ENCODE data around the gene IL17F.

The IL17F gene

DNA sequence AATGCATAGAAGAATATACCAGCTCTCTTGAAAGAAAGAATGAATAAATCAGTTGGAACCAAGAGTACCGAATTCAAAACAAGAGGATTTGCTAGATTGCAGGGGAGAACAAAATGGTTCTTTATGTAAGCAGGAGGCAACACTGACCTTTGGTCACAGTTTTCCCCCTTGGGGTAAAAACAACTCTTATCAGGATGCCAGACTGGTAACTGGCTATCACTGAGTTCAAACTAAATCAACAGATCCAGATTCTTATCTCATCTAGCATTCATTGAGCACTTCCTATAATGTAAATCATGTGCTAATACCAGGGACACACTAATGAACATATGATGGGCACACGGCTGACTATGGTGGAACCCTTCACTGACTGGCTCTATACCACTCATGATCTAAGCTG lies 4.8 kb upstream of the IL17F start:
- Histone ChIP-seq H3K4me3 (ENCODE audit: insufficient read length, low read depth) (no peak overlapping the region), H3K27me3 (ENCODE audit: insufficient read depth, insufficient read length) (no peaks in the 10 kb centered on the region), H3K9ac (ENCODE audit: insufficient read length, low read depth) (no peak overlapping the region), H3K36me3 (ENCODE audit: insufficient read depth, insufficient read length, low read length) (no peaks in the 10 kb centered on the region), H3K9me3 (ENCODE audit: insufficient read depth, low read length) (no peaks in the 10 kb centered on the region), H3K4me1 (ENCODE audit: insufficient read depth, insufficient read length) (no peaks in the 10 kb centered on the region)
- no peak for DNase-seq (ENCODE audit: low read depth, low spot score)
- no peak for TF ChIP-seq ZNF274 (IDR thresholded peaks at IDR 0.05; ENCODE audit: low read depth, low read length)
- TF ChIP-seq SUZ12 (IDR thresholded peaks at IDR 0.05; ENCODE audit: extremely low read depth, insufficient read depth, insufficient read length), result no peak
- TF ChIP-seq YY1 (IDR thresholded peaks at IDR 0.05; ENCODE audit: insufficient read depth, insufficient read length), result no peak

DNA sequence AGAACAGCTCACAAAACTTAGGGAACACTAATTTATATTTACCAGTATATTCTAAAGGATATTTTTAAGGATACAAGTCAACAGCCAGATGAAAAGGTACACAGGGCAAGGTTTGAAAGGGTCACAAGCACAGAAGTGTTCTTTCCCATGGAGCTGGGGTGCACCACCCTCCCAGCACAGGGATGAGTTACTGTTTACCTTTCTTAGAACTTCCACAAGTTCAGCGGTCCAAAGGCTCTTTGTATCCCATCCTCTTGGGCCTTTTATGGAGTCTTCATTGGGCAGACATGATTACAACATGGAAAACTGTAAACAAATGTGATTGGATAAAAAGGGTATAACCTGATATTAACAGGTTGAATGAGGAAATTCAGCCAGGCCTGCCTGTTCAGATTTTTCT lies 1.1 kb upstream of the IL17F start:
- no peak overlapping the region for H3K4me3 ChIP-seq (ENCODE audit: insufficient read length, low read depth)
- no peaks in the 10 kb centered on the region for H3K36me3 ChIP-seq (ENCODE audit: insufficient read depth, insufficient read length, low read length)
- DNase-seq (ENCODE audit: low read depth, low spot score), result no peak
- no peaks in the 10 kb centered on the region for H3K9me3 ChIP-seq (ENCODE audit: insufficient read depth, low read length)
- H3K9ac ChIP-seq (ENCODE audit: insufficient read length, low read depth), result no peak overlapping the region
- H3K27me3 ChIP-seq (ENCODE audit: insufficient read depth, insufficient read length), result no peaks in the 10 kb centered on the region
- H3K4me1 ChIP-seq (ENCODE audit: insufficient read depth, insufficient read length), result no peaks in the 10 kb centered on the region
- TF ChIP-seq YY1 (IDR thresholded peaks at IDR 0.05; ENCODE audit: insufficient read depth, insufficient read length) (no peak), SUZ12 (IDR thresholded peaks at IDR 0.05; ENCODE audit: extremely low read depth, insufficient read depth, insufficient read length) (no peak), ZNF274 (IDR thresholded peaks at IDR 0.05; ENCODE audit: low read depth, low read length) (no peak)

DNA sequence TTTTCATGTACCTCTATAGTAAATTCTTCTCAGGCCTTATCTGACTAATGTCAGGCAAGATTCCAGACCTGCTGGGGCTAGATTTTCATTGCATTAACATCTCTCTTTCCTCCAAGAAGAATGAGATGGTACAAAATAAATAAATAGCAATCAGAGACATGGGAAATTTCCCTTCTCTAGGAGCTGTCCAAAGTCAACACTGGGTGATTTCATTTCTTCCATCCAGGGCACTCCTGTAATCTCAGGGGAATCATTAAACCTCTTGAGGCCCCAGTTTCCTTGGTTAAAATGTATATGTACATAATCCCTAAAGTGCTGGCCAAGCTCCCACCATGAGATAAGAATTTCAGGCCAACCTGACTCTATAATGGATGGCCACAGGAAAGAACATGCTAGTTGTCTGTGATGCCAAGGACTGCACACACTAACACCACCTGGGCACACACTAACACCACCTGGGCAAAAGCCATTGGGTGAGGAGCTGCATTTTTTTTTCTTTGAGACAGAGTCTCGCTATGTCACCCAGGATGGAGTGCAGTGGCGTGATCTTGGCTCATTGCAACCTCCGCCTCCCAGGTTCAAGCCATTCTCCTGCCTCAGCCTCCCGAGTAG lies 912 bp downstream of the IL17F start:
- H3K36me3 ChIP-seq (ENCODE audit: insufficient read depth, insufficient read length, low read length), result no peaks in the 10 kb centered on the region
- TF ChIP-seq ZNF274 (IDR thresholded peaks at IDR 0.05; ENCODE audit: low read depth, low read length), result no peak
- no peak for TF ChIP-seq SUZ12 (IDR thresholded peaks at IDR 0.05; ENCODE audit: extremely low read depth, insufficient read depth, insufficient read length)
- TF ChIP-seq YY1 (IDR thresholded peaks at IDR 0.05; ENCODE audit: insufficient read depth, insufficient read length), result no peak
- no peak for DNase-seq (ENCODE audit: low read depth, low spot score)
- no peaks in the 10 kb centered on the region for H3K27me3 ChIP-seq (ENCODE audit: insufficient read depth, insufficient read length)
- no peaks in the 10 kb centered on the region for H3K4me1 ChIP-seq (ENCODE audit: insufficient read depth, insufficient read length)
- H3K9me3 ChIP-seq (ENCODE audit: insufficient read depth, low read length), result no peaks in the 10 kb centered on the region
- no peak overlapping the region for H3K4me3 ChIP-seq (ENCODE audit: insufficient read length, low read depth)
- no peak overlapping the region for H3K9ac ChIP-seq (ENCODE audit: insufficient read length, low read depth)

DNA sequence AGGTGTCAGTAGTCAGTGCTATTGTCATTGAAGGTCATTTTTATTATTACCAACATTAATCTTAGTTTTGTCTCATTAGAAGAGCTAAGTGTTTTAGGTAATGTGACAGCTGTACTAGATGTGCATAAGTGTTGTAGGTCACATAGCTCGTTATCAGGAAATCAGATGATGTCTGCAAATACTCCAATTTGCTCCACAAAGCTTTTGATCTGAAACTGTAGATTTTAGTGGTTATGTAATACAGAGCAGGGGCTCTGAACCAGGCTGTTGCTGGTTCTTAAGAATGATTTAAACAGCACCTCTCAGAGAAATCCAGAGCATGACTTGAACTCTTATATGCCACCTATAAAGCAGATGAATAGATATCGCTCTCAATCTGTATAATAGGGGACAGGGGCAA lies 2.5 kb downstream of the IL17F start:
- H3K27me3 ChIP-seq (ENCODE audit: insufficient read depth, insufficient read length), result no peaks in the 10 kb centered on the region
- no peaks in the 10 kb centered on the region for H3K9me3 ChIP-seq (ENCODE audit: insufficient read depth, low read length)
- no peak for DNase-seq (ENCODE audit: low read depth, low spot score)
- H3K36me3 ChIP-seq (ENCODE audit: insufficient read depth, insufficient read length, low read length), result no peaks in the 10 kb centered on the region
- H3K9ac ChIP-seq (ENCODE audit: insufficient read length, low read depth), result no peak overlapping the region
- TF ChIP-seq SUZ12 (IDR thresholded peaks at IDR 0.05; ENCODE audit: extremely low read depth, insufficient read depth, insufficient read length), result no peak
- H3K4me1 ChIP-seq (ENCODE audit: insufficient read depth, insufficient read length), result no peaks in the 10 kb centered on the region
- H3K4me3 ChIP-seq (ENCODE audit: insufficient read length, low read depth), result no peak overlapping the region

DNA sequence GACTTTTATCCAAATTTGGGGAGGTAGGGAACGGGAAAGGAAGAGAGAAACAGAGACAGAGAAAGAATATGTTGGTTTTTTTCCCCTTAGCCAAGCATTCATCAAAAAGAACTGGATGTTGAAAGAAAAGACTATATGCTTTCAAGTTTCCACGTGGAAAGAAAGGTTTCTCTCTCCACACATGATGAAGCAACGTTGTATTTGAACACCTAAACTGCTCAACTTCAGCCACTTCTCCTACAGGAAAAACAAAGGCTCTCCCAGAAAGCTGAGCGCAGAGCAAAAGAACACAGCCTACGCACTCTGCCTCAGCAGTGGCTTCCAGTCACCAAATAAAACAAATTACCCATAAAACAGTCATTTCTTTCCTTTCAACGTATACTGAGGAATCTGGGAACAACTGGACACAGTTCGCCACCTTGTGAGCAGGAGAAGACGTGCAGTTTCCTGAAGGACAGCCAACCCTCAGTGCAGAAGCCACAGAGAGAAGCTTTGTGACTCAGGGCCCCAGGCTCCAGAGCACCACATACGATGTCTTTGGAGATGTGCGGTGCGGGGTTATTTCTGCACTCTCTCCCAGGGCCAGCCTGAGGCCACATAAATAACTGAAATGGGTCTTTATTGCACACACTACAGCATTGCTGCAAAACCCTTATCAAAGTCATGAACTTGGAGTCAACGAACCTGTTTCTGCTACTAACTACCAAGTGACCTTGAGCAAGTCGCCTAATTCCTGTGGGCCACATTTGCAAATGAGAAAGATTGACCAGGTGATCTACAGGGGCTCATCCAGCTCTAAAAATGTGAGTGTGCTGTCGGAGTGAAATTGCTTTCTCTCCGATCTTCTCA lies 10.1 kb downstream of the IL17F start:
- no peak overlapping the region for H3K9ac ChIP-seq (ENCODE audit: insufficient read length, low read depth)
- DNase-seq (ENCODE audit: low read depth, low spot score), result peak; percentile 44
- H3K27me3 ChIP-seq (ENCODE audit: insufficient read depth, insufficient read length), result no peaks in the 10 kb centered on the region
- H3K4me1 ChIP-seq (ENCODE audit: insufficient read depth, insufficient read length), result peaks cover 2% of the 10 kb centered on the region
- no peak overlapping the region for H3K4me3 ChIP-seq (ENCODE audit: insufficient read length, low read depth)
- H3K9me3 ChIP-seq (ENCODE audit: insufficient read depth, low read length), result no peaks in the 10 kb centered on the region
- H3K36me3 ChIP-seq (ENCODE audit: insufficient read depth, insufficient read length, low read length), result no peaks in the 10 kb centered on the region
- TF ChIP-seq SUZ12 (IDR thresholded peaks at IDR 0.05; ENCODE audit: extremely low read depth, insufficient read depth, insufficient read length), result no peak
- no peak for TF ChIP-seq ZNF274 (IDR thresholded peaks at IDR 0.05; ENCODE audit: low read depth, low read length)
- no peak for TF ChIP-seq YY1 (IDR thresholded peaks at IDR 0.05; ENCODE audit: insufficient read depth, insufficient read length)

DNA sequence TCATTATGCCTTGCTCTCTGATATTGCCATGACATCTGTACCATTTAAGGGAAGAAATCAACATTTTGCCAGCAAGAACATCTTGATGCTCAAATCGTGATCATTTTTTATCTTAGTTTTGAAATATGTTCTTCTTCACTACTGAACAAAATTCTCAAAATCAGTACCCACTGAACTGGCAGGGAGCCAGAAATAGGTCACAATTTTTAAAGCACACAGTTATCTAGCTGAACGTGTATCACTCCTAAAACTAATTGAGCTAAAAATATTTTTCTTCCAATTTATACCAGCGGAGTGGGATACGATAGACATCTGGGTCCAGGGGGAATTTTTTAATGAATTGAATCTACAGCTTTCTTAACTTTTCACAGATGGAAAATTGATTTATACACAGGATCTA lies 11.3 kb downstream of the IL17F start:
- no peak overlapping the region for H3K9ac ChIP-seq (ENCODE audit: insufficient read length, low read depth)
- H3K27me3 ChIP-seq (ENCODE audit: insufficient read depth, insufficient read length), result no peaks in the 10 kb centered on the region
- H3K4me1 ChIP-seq (ENCODE audit: insufficient read depth, insufficient read length), result peaks cover 2% of the 10 kb centered on the region
- H3K4me3 ChIP-seq (ENCODE audit: insufficient read length, low read depth), result no peak overlapping the region
- H3K9me3 ChIP-seq (ENCODE audit: insufficient read depth, low read length), result no peaks in the 10 kb centered on the region
- TF ChIP-seq ZNF274 (IDR thresholded peaks at IDR 0.05; ENCODE audit: low read depth, low read length) (no peak), SUZ12 (IDR thresholded peaks at IDR 0.05; ENCODE audit: extremely low read depth, insufficient read depth, insufficient read length) (no peak), YY1 (IDR thresholded peaks at IDR 0.05; ENCODE audit: insufficient read depth, insufficient read length) (no peak)
- no peaks in the 10 kb centered on the region for H3K36me3 ChIP-seq (ENCODE audit: insufficient read depth, insufficient read length, low read length)
- DNase-seq (ENCODE audit: low read depth, low spot score), result no peak

DNA sequence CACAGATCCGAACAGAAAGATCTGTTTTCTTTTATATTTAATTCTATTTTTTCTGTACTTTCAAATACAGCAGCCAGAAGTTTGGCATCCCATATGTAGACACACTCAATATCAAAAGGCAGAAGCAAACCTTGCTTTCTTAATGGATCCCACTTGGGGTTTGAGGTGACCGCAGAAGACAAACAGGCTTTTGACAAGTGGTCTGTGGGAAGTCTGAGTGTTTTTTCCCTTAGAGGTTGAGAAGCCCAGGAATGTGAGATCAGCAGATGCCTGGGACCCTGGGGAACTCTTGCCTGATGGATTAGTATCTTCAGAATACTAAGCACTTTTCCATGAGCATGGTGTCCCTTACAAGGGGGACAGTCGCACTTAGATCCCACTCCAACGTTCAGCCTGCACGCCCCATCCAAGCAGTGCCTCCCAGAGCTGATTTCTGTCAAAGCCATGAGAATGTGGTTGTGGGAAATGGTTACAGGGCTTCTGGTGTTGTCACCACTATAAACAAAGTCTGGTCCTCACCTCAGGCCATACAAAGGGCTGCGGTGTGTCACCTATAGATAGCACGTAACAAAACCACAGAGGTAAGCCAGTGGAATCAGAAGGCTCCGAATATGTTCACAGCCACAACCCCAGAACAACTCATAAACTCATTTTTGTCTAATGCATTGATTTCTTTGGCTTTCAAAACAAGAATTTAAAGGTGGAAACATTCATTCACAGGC lies 12.7 kb downstream of the IL17F start:
- H3K36me3 ChIP-seq (ENCODE audit: insufficient read depth, insufficient read length, low read length), result no peaks in the 10 kb centered on the region
- no peak overlapping the region for H3K4me3 ChIP-seq (ENCODE audit: insufficient read length, low read depth)
- no peak overlapping the region for H3K9ac ChIP-seq (ENCODE audit: insufficient read length, low read depth)
- TF ChIP-seq ZNF274 (IDR thresholded peaks at IDR 0.05; ENCODE audit: low read depth, low read length) (no peak), SUZ12 (IDR thresholded peaks at IDR 0.05; ENCODE audit: extremely low read depth, insufficient read depth, insufficient read length) (no peak), YY1 (IDR thresholded peaks at IDR 0.05; ENCODE audit: insufficient read depth, insufficient read length) (no peak)
- H3K9me3 ChIP-seq (ENCODE audit: insufficient read depth, low read length), result no peaks in the 10 kb centered on the region
- no peaks in the 10 kb centered on the region for H3K27me3 ChIP-seq (ENCODE audit: insufficient read depth, insufficient read length)
- H3K4me1 ChIP-seq (ENCODE audit: insufficient read depth, insufficient read length), result peaks cover 2% of the 10 kb centered on the region
- no peak for DNase-seq (ENCODE audit: low read depth, low spot score)

Data from NT2/D1 (cell line).